GM18907 (cell line): Measurements from ENCODE around the gene POLL.

Experiments
- ATAC-seq: cut with Tn5 transposase; IDR thresholded peaks from one replicate; pipeline ENCODE4 v1.9.1; 2021; ENCODE audit warnings: mild to moderate bottlenecking, moderate library complexity; ENCODE audit not compliant: unreplicated experiment

The POLL gene

DNA sequence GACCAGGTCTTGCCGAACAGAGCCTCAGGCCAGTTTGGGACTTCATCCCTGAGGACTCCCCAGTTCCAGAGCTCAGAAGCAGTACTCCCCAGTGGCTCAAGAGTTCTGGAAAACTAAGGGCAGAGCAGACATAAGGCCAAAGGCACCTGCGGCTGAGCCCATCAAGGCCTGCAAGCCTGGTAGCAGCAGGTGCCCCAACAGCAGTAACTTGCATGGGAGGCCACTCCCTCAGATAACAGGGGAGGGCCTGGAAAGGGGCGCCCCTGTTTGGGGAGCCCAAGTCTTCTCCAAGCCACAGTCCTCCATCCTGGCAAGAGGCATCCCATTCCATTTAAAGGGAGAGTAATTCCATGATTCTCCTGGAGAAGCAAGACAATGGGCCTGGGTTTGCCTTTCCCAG lies 13.0 kb downstream of the POLL start:
- ATAC-seq, result no peak

GRCh38 chr10:101573885-101574753 lies 13.9 kb downstream of the POLL start:
- ATAC-seq, result no peak

DNA sequence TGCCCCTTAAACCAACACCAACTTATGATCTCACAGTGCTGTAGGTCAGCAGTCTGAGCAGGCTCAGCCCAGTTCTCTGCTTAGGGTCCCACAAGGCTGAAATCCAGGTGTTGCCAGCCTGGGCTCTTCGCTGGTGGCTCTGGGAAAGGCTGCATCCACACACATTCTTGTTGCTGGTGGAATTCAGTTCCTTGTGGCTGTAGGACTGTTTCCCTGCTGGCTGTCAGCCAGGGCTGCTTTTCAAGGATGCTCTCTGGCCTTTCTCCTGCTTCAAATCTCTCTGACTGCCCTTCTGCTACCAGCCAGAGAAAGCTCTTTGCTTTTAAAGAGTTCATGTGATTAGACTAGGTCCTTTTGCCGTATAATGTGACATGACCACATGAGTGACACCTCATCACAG lies 15.3 kb downstream of the POLL start:
- ATAC-seq, result no peak

GRCh38 chr10:101572126-101572525 lies 15.9 kb downstream of the POLL start:
- no peak for ATAC-seq

- no peak for ATAC-seq
Observed at GRCh38 chr10:101571271-101571925, 16.7 kb downstream of the POLL start.

DNA sequence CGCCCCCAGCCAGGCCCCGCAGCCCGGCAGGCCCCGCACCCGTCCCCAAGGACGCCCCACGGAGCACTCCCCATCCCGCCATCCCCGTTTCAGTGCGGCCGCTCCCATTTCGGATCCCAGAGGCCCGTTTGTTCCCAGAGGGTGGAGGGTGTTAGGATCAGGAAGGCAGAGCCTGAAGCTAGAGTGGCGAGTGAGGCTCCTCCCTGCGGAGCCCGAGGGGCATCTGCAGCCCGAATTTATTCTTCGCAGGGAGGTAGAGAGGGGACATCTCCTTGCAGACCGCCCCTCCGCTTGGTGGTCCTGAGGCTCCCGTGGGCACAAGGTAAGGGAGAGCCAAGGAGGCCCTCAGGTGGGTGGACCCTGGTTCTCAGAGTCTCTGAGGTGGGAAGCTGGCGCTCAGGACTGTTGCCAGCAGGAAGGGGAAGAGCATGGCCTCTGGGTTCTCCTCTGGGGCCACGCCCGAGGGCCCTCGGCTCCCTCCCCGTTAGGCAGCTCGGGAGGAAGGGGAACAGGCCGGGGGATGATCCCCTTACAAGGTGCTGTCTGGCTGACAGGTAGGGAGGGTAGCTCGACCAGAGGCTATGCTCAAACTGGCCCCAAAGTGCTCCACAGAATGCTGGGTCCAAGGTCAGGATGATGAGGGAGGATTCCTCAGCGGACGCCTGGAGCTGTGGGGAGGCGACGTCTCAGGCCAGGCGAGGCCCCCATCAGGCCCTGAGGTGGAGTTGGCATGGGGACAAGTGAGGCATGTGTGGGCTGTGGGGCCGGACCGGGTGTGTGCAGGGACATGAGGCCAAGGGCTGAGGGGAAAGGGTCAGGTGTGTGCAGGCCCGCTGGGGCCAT lies 17.4 kb downstream of the POLL start:
- peak; percentile 23 for ATAC-seq

DNA sequence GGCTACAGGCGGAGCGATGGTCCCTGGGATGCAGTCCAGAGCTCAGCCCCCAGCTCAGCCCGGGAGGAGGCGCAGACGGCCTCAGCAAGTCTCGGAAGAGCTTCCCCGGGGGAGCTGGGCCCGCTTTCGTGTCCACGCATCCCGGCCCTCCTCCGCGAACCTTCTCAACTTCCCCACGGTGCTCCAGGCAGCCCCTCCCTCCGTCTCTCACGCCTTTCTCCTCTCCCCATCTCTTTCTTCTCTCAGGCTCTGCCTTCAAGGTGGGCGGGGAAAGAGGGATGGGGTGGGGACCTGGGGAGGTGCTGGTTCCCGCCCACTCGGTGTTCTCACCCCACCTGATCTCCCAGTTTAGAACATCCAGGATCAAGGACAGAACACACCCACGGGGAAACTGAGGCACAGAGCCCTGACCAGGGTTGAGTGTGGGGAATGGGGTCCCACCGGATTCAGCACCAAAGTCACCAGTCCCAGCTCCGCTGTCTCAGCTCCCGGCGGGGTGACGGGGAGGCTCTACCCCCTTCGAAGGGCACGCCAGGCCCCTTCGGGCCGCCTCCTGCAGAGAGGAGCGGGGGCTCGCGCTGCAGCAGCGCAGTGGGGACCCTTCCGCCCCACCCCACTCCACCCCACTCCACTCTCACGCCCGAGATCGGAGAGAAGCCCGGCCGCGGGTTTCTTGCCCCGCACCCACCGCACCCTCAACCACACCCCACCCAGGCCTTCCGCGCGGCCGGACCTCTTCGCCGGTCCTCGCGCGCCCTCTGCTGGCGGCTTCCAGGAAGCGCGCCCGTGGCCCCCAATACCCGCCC lies 18.2 kb downstream of the POLL start:
- ATAC-seq, result peak; percentile 64

- ATAC-seq, result no peak
Observed at GRCh38 chr10:101569323-101569621, 18.8 kb downstream of the POLL start.

DNA sequence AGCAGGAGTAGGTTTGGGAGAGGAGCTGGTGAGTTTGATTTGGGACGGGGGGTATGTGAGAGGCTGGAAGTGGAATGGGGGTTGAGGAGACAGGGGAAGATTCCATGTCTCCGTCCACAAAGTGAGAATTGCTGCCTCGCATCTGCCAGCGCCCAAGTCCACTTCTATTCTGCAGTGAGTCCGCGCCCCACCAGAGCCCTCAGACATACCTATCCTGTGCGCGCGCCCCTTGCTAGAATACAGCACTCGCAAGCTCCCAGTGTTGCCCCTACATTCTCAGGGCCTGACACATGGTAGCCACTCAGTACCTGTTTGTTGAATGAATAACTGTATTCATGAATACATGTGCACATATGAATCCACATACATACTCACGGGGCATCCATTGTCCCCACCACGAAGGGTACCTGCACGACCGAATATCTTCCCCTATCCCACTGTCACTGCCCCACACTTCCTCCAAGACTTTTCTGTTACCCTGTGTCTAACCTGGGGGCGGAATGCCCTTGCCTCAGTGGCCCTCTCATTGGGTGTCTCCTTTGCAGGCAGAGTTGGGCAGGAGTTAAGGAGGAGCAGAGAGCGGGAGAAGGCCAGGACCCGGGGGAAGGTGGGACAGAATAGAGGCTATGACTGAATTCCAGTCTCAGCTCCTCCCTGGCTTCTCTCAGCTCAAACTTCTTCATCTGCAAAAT lies 19.9 kb downstream of the POLL start:
- no peak for ATAC-seq

- ATAC-seq, result no peak
Observed at GRCh38 chr10:101567165-101568006, 20.7 kb downstream of the POLL start.

DNA sequence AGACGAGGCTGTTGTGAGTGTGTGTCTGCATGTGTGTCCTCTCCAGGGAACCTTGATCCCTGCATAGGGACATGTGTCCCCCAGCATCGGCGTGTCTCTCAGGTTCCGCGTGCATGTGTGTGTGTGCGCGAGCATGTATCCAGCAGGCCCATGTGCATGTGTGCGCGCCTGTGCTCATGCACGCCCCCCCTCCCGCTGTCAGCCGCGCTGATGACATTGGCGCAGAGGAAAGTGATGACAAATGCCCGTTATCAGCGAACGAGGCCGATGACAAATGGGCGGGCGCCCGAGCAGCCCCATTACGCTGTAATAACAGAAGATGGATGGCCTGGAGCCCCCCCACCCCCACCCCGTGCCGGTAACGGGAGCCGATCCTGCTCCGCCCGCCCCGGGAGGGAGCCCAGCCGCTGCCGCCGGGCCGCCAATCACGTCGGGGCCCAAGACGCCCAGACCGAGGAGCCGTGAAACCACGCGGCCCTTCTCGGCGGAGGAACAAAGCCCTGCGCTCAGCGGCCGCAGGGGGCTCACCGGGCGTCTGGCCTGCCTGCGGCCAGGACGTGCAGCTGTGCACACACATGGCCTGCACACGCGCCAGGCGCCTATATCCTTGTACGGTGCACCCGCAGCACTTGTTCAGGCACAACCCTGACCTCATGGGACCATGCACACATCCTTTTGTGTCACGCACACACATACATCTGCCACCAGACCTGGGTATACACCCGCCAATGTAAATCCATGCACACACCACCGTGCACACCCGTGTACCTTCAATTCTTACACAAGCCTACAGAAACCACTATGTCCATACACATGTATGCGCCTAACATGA lies 21.5 kb downstream of the POLL start:
- ATAC-seq, result no peak

DNA sequence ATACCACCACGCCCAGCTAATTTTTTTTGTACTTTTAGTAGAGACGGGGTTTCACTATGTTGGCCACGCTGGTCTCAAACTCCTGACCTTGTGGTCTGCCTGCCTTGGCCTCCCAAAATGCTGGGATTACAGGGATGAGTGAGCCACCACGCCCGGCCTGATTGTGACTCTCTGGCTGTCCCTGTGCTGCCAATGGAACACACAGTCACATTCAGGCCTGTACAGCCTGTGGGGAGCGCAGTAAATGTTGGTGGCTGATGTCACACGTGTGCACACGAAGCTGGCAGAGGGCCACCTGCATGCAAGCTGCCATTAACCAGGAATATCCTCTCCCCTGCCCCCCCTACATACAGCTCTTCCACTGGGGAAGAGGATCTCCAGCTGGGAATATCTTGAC lies 22.1 kb downstream of the POLL start:
- no peak for ATAC-seq

DNA sequence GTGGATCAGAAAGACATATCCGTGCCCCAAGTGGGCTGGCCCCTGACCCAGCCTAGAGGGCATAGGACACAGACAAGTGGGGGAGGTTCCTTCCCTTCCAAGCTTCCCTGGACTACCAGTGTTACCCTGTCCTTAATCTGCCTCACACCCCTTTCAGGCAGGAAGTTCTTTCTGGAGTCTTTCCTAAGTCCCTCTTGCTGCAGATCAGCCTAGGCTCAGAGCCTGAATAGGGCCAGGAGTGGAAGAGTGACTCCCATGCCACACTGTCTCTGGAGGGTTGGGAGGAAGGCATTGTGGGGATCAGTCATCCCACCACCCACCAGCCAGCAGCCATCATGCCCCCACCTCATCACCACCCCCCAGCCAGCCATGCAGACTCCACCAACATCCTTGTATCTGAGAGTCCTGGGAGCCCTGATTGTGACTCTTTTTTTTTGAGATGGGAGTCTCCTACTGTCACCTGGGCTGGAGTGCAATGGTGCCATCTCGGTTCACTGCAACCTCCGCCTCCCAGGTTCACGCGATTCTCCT lies 22.6 kb downstream of the POLL start:
- no peak for ATAC-seq

- no peak for ATAC-seq
Observed at GRCh38 chr10:101564490-101564991, 23.5 kb downstream of the POLL start.

DNA sequence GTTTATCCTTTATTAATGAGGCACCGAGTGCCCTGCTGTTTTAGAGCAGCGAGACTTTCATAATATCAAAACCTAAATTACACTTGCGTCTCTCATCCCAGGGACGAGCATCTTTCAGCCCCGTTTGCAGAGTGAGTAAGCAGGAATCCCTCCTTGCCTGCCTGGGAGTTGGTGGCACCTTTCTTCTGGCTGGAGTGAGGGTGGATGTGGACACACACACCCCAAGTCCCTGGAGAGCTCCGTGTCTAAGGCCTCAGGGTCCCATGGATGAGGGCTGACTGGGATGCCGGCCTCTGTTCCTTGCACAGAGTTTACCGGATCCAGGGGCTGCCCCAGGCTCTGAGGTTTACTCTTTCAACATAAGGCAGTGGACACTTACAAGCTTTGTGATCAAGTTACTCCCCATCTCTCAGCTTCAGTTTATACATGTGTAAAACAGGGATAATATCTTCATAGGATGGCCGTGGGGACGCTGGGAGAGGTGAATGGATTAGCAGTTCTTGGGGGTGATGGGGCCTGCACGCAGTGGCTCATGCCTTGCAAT lies 24.5 kb downstream of the POLL start:
- ATAC-seq, result no peak

- no peak for ATAC-seq
Observed at GRCh38 chr10:101563007-101563406, 25.1 kb downstream of the POLL start.

- no peak for ATAC-seq
Observed at GRCh38 chr10:101562231-101562630, 25.8 kb downstream of the POLL start.
